H54 (cell line): ENCODE results near the gene ITPR1.

Source experiments
- DNase-seq: peaks from one replicate; pipeline ENCODE4 v3.0.0; 2011; ENCODE audit warnings: low spot score, mixed read lengths; ENCODE audit not compliant: insufficient read length
- FAIRE-seq: peaks from 3 replicates; lab custom pipeline; 2011; peaks lifted over from hg19 to GRCh38; lab: Jason Lieb, UNC
- POLR2A ChIP-seq: IDR thresholded peaks from 2 replicates; pipeline ENCODE4 v1.6.1; 2011; ENCODE audit warnings: low read depth, mild to moderate bottlenecking, low read length

The ITPR1 gene

GRCh38 chr3:4821338-4821737 is 328.2 kb downstream of the ITPR1 start:
- FAIRE-seq (no peak), DNase-seq (no peak)
- TF ChIP-seq POLR2A, result no peak

DNA sequence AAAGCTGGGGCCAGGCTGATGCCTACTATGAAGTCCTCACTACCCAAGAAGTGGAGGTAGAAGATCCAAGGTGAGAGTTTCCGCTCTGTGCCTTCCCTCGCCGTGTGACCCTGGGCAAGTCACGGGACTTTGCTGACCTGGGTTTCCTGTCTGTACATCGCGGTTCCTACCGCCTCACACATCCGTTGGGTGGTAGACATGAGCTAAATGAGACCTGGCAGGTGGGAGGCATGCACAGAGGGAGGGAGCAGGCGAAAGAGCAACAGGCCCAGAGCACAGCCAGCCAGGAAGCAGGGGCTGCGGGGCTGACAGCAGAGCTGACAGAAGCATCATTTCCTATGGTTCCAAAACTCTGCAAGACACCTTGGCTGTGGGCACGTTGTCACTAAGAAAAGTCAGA is 328.8 kb downstream of the ITPR1 start:
- TF ChIP-seq POLR2A, result no peak
- FAIRE-seq (no peak), DNase-seq (no peak)

- DNase-seq (no peak), FAIRE-seq (no peak)
- TF ChIP-seq POLR2A, result no peak
Observed at GRCh38 chr3:4822568-4822967, 329.4 kb downstream of the ITPR1 start.

- TF ChIP-seq POLR2A, result no peak
- FAIRE-seq, result no peak
- no peak for DNase-seq
Observed at GRCh38 chr3:4823385-4823784, 330.2 kb downstream of the ITPR1 start.

DNA sequence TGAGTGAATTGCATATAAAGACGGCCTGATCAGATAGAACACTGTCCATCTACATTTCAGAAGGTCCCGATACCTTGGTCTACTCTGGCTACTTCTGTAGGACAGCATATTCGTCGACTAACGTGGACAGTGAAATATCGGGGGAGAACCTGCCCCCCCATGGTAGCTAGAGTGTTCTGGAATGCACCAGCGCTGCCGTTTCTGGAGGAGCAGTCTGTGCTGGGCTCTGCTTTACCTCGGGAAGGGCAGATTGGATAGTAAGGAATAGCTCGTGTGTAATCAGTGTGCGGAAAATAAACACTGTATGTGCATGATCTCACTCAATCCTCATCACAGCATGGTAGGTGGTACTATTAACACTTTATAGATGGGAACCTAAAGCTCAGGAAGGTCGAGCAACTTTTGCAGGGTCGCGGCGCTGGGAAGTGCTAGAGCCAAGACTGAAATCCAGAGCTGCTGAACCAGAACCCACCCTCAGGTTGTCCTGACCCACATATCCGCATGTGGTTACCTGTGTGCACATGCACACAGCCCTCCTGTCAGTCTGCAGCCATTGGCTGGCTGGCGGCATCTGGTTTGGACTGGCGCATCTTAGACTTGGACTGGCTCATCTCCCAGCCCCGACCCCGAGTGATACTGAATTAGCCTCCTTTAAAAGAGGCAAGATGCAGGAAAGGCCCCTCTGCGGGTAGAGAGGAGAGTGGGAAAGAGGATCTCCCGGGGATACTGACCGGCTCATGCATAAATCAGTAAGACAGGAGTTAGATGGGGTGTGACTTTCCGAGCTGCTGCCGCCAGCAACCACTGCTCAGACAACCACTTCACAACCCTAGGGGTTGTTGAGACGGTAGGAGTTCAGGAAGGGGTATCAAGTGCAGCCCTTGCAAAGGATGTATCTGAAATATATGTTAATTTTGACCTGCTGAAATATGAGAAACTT is 331.1 kb downstream of the ITPR1 start:
- no peak for DNase-seq
- no peak for TF ChIP-seq POLR2A
- FAIRE-seq, result no peak

DNA sequence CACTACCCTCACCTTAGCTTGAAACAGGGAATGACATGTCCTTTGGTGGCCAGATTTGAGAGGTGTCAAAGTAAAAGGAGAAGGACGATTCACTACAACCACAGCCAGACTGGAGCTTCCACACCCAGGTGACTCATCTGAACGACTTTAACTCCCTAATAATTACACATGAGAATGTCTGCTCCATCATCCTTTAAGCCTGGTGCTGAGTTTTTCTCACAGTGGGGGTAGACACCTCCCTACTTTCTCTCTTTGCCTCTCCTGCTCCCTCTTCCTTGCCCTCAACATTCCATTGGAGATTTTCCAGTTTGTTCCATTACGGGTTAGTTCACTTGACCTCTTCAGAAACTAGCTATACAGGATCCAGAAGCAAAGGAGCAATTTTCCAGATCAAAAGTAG is 331.8 kb downstream of the ITPR1 start:
- no peak for TF ChIP-seq POLR2A
- DNase-seq (peak; percentile 74), FAIRE-seq (peak; percentile 48)

GRCh38 chr3:4825436-4826236 is 332.5 kb downstream of the ITPR1 start:
- no peak for TF ChIP-seq POLR2A
- DNase-seq (no peak), FAIRE-seq (no peak)

DNA sequence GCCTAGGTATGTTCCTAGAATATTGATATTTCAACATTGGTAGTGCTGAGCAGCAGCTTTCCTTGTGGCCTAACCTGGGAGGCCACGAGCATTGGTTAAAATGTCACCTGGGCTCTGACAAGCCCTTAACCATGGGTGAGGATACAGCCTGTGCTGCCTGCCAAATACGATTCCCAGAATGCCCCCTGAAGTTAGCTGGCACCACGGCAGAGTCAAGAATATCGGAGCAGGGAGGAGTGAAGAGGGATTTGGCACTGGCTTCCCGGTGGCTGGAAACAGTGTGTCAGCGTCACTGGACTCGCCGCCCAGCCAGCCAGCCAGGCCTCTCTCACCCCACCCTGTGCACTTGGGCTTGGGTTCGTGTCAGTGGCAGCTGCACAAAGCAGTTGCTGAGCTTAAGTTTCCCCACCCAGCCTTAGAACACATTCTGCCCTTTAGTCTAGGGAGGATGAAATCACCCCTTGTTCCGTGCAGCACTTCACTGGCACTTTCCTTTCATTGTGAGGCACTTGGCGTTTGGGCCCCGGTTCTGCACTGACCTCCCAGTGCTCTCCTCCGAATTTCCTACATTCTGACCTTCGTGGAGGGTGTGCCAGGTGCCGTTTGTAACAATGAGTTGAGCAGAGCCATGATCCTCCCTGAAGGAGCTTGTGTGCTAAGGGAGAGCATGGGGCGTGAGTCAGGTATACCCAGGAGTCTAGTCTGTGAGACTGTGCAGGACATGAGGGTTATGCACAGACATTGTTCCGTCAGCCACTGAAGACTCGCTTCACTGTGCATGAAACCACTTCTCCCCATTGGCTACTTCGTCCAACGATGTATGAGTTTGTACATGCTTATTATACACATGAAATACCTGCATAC is 333.3 kb downstream of the ITPR1 start:
- no peak for TF ChIP-seq POLR2A
- no peak for FAIRE-seq
- DNase-seq, result no peak

- FAIRE-seq (no peak), DNase-seq (no peak)
- TF ChIP-seq POLR2A, result no peak
Observed at GRCh38 chr3:4827767-4828166, 334.6 kb downstream of the ITPR1 start.

DNA sequence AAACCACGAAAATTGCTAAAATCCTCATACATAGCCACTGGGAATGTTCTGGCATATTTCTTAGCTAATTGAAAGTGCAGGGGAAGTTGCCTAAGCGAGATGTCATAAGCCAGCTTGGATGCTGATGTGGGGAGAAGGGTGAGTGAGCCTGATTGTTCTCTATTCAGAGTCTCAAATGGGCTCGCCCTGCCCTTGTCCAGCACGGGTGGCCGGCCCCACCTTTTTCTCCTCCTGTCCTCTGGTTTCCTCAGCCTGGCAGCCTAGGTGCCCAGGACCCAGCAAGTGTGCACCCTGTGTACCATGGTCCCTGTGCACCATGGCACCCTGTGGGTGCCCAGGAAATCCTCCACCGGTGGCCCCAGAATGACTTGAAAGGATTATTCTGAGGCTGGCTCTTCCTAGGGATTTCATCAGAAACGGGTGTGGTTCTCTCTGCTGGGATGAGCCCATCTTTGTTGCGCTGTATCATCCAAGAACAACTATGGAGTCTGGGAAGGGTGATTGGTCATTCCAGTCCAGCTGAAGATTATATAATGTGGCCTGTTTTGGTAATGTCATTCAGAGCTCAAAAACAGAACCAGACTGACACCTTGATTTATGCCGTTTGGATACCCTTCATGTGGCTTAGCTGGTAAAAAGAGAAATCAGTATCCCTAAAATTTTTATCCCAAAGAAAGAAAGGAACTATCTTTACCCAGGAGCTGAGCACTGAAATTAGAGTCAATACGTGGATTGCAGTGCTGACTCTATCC is 335.3 kb downstream of the ITPR1 start:
- DNase-seq (no peak), FAIRE-seq (no peak)
- no peak for TF ChIP-seq POLR2A

DNA sequence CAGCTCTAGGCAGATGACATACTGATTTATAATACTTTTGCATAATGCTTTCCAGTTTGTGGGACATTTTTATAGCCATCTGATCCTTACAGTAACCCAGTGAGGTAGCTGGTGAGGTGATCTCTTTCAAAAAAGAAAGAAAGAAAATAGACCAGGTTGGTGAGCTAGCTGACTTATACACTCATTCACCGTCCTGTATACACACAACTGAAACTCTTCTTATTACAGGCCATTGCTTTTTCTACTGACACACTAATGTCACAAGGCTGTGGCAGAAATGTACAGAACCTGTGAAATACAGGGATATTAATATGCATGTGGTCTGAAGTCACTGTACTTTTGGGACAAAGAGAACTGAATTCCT is 335.9 kb downstream of the ITPR1 start:
- no peak for TF ChIP-seq POLR2A
- no peak for DNase-seq
- FAIRE-seq, result no peak

- no peak for TF ChIP-seq POLR2A
- DNase-seq (no peak), FAIRE-seq (no peak)
Observed at GRCh38 chr3:4830586-4830914, 337.4 kb downstream of the ITPR1 start.

DNA sequence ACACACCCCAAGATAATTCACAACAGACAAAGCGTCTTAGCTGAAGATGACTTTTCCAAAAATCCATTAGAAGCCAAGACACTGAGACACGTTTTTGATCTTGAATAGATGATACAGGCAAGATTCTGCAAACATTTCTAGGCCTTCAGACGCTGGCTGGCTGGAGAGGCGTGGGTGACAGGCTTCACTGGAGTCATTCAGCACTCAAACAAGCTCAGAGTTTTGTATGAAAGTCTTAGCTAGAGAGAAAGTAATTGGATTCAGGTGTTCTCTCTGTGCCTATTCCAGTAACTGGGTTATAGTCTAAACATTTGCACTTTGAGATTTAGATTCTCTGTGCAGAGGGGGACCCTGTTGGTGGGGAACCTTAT is 338.4 kb downstream of the ITPR1 start:
- FAIRE-seq (no peak), DNase-seq (no peak)
- no peak for TF ChIP-seq POLR2A
